ENCODE results near the gene HCN3.

The HCN3 gene

DNA sequence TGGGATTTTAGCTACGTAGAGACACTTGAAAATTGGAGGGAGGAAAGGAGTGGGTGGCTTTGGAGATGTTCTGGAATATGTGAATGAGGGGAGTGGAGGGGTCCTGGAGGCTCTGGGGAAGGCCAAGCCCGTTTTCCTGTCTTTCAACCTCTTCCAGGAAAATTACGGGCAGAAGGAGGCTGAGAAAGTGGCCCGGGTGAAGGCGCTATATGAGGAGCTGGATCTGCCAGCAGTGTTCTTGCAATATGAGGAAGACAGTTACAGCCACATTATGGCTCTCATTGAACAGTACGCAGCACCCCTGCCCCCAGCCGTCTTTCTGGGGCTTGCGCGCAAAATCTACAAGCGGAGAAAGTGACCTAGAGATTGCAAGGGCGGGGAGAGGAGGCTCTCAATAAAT is 43.0 kb downstream of the HCN3 start:
- no peak for DNase-seq (ENCODE audit: low spot score)
- TF ChIP-seq, protein P1, sequence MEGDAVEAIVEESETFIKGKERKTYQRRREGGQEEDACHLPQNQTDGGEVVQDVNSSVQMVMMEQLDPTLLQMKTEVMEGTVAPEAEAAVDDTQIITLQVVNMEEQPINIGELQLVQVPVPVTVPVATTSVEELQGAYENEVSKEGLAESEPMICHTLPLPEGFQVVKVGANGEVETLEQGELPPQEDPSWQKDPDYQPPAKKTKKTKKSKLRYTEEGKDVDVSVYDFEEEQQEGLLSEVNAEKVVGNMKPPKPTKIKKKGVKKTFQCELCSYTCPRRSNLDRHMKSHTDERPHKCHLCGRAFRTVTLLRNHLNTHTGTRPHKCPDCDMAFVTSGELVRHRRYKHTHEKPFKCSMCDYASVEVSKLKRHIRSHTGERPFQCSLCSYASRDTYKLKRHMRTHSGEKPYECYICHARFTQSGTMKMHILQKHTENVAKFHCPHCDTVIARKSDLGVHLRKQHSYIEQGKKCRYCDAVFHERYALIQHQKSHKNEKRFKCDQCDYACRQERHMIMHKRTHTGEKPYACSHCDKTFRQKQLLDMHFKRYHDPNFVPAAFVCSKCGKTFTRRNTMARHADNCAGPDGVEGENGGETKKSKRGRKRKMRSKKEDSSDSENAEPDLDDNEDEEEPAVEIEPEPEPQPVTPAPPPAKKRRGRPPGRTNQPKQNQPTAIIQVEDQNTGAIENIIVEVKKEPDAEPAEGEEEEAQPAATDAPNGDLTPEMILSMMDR (IDR thresholded peaks at IDR 0.05; ENCODE audit: extremely low read depth, insufficient read depth, missing control alignments) = no peak
- in situ Hi-C loops (cut with MboI; ENCODE audit: low pct_unique_long_range_greater_than_20kb, low sequenced_read_pairs, unreplicated experiment) = no loop called here

- in situ Hi-C loops (cut with MboI; ENCODE audit: low pct_unique_long_range_greater_than_20kb, low sequenced_read_pairs, unreplicated experiment) = no loop called here
- TF ChIP-seq, protein P1 (IDR thresholded peaks at IDR 0.05; ENCODE audit: extremely low read depth, insufficient read depth, missing control alignments) = no peak
- DNase-seq (ENCODE audit: low spot score) = peak; percentile 84
Measured at GRCh38 chr1:155320661-155321617, 43.7 kb downstream of the HCN3 start, which contains the start of gene RUSC1. Gene RUSC1 (plus strand): TSS chr1:155320894. CDS start chr1:155321774, 880 bp downstream.

DNA sequence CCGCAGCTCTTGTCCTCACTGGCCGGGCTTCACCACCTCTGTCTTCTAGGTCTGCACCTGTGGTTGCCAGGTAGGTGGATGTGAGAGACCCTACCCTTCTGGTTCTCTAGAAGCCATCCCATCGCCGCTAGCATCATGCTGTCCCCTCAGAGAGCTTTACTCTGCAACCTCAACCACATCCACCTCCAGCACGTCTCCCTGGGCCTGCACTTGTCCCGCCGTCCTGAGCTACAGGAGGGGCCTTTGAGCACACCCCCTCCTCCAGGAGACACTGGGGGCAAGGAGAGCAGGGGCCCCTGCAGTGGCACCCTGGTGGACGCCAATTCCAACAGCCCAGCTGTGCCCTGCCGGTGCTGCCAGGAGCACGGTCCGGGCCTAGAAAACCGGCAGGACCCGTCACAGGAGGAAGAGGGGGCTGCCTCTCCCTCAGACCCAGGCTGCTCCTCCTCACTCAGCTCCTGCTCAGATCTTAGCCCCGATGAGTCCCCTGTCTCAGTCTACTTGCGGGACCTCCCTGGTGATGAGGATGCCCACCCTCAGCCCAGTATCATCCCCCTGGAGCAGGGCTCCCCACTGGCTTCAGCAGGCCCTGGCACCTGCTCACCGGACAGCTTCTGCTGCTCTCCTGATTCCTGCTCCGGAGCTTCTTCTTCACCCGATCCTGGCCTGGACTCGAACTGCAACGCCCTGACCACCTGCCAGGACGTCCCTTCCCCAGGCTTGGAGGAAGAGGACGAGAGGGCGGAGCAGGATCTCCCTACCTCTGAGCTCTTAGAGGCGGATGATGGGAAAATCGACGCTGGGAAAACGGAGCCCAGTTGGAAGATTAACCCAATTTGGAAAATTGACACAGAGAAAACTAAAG is 44.6 kb downstream of the HCN3 start:
- in situ Hi-C loops (cut with MboI; ENCODE audit: low pct_unique_long_range_greater_than_20kb, low sequenced_read_pairs, unreplicated experiment) = no loop called here
- TF ChIP-seq, protein P1 (IDR thresholded peaks at IDR 0.05; ENCODE audit: extremely low read depth, insufficient read depth, missing control alignments) = no peak
- DNase-seq (ENCODE audit: low spot score) = no peak

DNA sequence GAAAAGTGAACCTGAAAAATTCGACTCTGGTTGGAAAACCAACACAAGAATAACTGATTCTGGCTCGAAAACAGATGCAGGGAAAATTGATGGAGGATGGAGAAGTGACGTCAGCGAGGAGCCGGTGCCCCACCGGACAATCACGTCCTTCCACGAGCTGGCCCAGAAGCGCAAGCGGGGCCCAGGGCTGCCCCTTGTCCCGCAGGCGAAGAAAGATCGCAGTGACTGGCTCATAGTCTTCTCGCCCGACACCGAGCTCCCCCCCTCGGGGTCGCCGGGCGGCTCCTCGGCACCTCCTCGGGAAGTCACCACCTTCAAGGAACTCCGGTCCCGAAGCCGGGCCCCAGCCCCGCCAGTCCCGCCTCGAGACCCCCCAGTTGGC is 45.3 kb downstream of the HCN3 start:
- in situ Hi-C loops (cut with MboI; ENCODE audit: low pct_unique_long_range_greater_than_20kb, low sequenced_read_pairs, unreplicated experiment) = no loop called here
- TF ChIP-seq, protein P1 (IDR thresholded peaks at IDR 0.05; ENCODE audit: extremely low read depth, insufficient read depth, missing control alignments) = no peak
- peak; percentile 69 for DNase-seq (ENCODE audit: low spot score)

- in situ Hi-C loops (cut with MboI; ENCODE audit: low pct_unique_long_range_greater_than_20kb, low sequenced_read_pairs, unreplicated experiment) = no loop called here
- TF ChIP-seq, protein P1 (IDR thresholded peaks at IDR 0.05; ENCODE audit: extremely low read depth, insufficient read depth, missing control alignments) = peak; percentile 97
- DNase-seq (ENCODE audit: low spot score) = peak; percentile 92
Measured at GRCh38 chr1:155322953-155323728, 45.9 kb downstream of the HCN3 start.

GRCh38 chr1:155323729-155324036 is 46.4 kb downstream of the HCN3 start:
- TF ChIP-seq, protein P1 (IDR thresholded peaks at IDR 0.05; ENCODE audit: extremely low read depth, insufficient read depth, missing control alignments) = no peak
- in situ Hi-C loops (cut with MboI; ENCODE audit: low pct_unique_long_range_greater_than_20kb, low sequenced_read_pairs, unreplicated experiment) = no loop called here

More at GRCh38 chr1:155323729-155324036, 46.4 kb downstream of the HCN3 start:
- peak; percentile 93 for DNase-seq (ENCODE audit: low spot score)
